Measurements from ENCODE around the gene ARTN. TPM values are rescaled to one million over a fixed set of nuclear protein-coding genes. Genes with fewer than 3 reads are reported as not detected.

ARTN gene
- total RNA-seq, 1 experiment from 2014 or later, result 0.25 TPM

DNA sequence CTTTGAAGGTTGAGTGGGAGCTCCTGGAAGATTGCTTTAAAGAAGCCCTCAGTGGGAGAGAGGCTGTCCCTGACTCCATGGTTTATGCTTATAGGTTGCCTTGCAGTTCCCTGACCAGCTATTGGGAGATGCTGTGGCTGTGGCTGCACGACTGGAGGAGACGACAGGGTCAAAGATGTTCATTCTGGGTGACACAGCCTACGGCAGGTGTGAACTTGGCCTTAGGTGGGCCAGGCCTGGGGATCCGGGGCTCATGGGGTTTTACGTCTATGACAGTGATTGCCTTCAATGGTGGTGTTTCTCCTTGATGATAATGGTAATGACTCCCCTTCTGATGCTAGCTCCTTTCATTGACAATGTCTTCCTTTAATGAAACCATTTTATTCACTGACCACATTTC lies 36.9 kb downstream of the ARTN start:
- DNase-seq (ENCODE audit: low spot score), result no peak

DNA sequence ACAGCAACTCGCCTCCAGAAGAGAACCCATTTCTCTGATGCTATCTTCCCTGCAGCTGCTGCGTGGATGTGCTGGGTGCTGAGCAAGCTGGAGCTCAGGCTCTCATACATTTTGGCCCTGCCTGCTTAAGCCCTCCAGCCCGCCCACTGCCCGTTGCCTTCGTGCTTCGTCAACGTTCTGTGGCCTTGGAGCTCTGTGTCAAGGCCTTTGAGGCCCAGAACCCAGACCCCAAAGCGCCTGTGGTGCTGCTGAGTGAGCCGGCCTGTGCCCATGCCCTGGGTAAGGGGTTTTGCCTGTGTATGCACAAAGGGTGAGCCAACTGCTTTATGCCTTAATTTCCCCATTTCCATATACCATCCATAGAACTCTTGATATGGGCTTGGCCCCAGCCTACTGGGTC lies 37.3 kb downstream of the ARTN start:
- DNase-seq (ENCODE audit: low spot score), result no peak

DNA sequence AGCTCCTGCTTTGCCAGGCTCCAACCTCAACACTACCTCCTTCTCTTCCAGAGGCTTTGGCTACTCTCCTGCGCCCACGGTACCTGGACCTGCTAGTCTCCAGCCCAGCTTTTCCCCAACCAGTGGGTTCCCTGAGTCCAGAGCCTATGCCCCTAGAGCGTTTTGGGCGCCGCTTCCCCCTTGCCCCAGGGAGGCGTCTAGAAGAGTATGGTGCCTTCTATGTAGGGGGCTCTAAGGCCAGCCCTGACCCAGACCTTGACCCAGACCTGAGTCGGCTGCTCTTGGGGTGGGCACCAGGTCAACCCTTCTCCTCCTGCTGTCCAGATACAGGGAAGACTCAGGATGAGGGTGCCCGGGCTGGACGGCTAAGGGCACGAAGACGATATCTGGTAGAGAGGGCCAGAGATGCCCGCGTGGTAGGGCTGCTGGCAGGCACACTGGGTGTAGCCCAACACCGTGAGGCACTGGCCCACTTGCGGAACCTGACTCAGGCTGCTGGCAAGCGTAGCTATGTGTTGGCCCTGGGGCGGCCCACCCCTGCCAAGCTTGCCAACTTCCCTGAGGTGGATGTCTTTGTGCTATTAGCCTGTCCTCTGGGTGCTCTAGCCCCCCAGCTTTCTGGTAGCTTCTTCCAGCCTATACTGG lies 37.9 kb downstream of the ARTN start:
- DNase-seq (ENCODE audit: low spot score), result no peak

DNA sequence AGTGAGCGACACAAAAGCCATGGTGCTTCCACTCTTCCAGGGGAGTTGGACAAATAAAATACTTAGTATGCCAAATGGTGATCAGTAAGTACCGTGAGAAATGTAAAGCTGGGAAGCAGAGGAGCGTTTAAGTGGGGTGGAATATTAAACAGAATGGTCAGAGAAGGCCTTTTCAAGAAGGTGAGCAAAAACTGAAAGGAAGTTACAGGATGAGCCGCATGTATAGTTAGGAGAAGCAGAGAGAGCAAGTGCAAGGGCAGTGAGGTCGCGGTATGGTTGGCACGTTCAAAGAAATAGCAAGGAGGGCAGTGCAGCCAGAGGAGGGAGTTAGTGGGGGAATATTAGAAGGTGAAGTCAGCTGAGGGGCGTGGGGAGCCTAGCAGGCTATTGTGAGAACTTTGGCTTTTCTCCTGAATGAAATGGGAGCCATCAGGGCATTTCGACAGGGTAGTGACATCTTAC lies 40.4 kb downstream of the ARTN start:
- no peak for DNase-seq (ENCODE audit: low spot score)

DNA sequence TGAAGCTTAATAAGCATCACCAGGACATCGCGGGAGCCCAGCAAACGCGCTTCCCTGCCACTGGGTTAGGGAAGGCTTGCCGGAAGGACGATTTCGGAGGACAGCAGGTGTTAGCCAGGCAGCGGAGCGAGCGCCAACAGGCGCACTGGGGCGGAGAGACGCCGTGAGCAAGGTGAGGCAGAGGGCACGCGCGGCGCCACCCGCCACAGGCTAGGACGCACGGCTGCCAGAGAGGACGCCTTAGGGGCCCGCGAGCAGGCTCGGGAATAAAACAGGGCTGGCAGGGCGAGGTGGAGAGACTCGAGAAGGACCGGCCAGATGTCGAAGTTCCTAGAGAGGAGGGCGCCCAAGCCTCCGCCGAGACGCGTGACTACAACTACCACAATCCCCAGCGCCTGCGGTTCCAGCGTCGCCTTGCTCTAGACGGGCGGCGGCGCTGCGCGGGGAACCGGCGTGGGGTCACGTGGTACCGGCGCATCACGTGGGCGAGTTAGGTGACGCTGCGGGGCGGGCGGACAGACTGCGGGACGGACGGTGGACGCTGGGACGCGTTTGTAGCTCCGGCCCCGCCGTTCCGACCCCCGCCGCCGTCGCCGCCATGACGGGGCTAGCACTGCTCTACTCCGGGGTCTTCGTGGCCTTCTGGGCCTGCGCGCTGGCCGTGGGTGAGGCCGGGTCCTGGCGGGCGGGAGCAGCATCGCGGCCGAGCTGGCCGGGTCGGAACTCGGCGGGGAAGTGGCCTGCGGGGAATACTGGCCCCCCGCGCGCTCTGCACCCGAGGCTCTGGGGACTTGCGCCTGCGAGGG lies 41.0 kb downstream of the ARTN start, which contains the start of gene ATP6V0B:
Gene ATP6V0B, plus strand, starts transcription at position 518 of the 806 bp plus-strand sequence. Its CDS starts 81 bp downstream, at position 599.
- DNase-seq (ENCODE audit: low spot score), result peak; percentile 95

DNA sequence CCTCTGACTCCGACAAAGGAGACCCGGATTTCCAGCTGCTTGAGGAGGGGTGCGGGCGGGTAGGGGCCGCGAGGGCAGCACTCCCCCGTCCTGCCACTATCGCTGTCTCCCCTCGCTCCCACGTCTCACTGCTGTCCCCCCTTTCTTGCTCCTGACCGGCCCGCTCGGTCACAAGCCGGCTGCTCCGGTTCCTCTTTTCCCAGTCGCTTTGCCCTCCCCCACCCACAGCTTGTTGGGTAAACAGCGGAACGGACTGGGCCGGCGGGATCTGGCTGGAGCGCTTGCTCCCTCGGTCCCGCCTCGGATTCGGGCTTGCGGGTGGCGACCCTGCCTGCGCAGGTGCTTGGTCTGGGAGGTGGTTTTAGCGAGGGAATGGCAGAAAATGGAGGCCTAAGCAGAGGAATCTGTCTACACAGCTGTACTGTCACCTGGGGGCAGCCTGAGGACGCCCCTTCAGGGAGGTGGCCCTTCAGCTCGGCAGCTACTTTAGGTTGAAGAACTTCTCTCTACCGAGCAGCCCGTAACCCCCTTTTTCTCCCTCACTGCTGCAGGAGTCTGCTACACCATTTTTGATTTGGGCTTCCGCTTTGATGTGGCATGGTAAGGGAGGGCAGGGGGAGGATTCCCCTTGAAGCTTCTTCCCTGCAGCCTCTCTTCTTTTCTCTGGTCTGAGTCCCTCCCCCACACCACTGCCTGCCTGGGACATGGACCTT lies 41.8 kb downstream of the ARTN start:
- DNase-seq (ENCODE audit: low spot score), result no peak

DNA sequence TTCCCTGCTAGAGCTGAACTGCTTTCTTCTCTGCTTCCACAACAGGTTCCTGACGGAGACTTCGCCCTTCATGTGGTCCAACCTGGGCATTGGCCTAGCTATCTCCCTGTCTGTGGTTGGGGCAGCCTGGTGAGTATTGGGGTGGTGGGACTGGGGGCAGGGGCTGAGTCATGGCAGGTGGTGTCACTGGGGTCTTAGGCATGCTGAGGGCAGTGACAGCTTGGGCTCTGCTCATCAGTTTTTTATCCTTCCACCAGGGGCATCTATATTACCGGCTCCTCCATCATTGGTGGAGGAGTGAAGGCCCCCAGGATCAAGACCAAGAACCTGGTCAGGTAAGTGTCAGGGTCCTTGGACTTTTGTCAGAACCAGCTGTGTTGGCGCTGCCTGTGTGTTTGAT lies 42.4 kb downstream of the ARTN start:
- no peak for DNase-seq (ENCODE audit: low spot score)

DNA sequence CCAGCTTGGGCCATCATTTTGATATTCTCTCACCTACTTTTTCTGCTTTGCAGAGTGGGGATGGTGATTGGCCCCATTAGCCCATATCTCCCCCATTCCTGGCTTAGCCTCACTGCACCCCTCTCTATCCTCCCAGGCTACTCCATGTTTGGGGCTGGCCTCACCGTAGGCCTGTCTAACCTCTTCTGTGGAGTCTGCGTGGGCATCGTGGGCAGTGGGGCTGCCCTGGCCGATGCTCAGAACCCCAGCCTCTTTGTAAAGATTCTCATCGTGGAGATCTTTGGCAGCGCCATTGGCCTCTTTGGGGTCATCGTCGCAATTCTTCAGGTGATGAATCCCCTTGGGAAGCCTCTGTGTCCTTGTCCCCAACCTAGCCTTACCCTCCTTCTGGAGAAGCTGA lies 43.3 kb downstream of the ARTN start:
- DNase-seq (ENCODE audit: low spot score), result no peak

DNA sequence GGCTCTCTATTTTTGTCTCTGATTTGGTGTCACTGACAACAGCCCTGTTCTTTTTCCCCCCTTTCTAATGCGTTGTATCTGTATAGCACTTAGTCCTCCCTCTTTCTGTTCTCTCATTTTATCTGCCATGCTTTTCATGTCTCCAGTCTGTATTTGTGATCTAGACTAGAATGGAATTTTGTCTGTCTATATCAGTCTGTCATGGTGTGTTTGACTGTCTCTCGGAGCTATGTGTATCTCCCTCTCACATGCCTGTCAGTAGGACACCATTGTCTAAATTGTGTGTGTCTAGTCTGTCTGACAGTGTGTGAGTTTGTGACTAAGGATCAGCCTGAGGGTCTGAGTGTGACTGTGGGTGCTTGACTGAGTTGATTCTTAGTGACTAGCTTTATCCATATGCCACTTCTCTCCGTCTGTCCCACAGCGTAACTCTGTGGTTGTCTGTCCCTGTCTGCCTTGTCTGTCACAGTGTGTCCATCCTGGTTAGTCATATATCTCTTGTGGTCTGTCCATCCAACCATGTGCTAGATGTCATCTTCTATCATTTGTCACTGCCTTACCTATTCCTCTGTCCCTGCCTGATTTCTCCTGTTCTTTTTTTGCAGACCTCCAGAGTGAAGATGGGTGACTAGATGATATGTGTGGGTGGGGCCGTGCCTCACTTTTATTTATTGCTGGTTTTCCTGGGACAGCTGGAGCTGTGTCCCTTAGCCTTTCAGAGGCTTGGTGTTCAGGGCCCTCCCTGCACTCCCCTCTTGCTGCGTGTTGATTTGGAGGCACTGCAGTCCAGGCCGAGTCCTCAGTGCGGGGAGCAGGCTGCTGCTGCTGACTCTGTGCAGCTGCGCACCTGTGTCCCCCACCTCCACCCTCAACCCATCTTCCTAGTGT lies 44.0 kb downstream of the ARTN start:
- no peak for DNase-seq (ENCODE audit: low spot score)

DNA sequence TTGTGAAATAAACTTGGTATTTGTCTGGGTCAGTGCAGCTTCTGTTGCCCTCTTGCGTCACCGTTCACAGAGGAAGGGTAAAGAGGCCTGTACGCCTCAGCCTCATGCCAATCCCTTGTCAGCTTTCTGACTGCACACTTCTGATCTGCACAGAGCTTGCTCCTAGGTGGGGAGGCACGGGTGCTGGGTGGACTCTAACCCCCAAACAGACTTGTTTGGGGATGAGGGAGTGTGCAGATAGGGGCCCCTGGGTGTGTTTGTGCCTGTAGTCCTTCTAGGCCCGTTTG lies 44.6 kb downstream of the ARTN start:
- no peak for DNase-seq (ENCODE audit: low spot score)

DNA sequence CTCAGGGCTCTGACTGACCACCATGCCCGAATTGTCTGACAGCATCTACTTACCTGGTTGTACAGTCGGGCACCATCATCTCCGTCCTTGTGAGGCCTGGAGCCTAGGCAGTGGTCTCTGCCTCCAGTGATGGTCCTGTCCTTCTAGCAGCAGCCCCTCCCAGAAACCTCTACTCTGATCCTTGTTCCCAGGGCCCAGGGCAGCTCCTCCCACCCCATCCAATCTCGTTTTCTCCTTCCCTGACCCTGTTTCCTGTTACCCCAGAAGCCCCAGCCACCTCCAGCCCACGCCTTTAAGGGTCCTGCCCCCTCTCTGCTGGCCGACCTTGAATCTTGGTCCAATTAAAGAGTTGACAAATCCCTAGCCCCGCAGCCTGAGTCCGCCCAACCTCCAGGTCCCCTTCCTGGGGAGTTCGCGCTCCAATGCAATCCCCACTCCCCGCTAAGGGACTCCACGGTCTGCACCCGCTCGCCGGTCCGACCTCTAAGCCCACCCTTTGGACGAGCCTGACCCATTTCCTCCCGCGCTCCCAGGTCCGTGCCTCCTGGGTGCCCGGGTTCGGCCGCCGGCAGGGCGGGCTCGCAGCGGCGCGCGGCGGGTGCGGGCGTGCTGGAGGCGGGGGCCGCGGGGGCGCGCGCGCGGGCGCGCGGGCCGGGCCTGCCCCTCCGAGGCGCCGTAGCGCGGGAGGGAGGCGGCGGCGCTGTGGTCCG lies 45.1 kb downstream of the ARTN start, which contains the start of gene B4GALT2:
Gene B4GALT2, plus strand, starts transcription at position 660 of the 710 bp plus-strand sequence. CDS start 1,951 bp downstream, outside the sequence.
- peak; percentile 25 for DNase-seq (ENCODE audit: low spot score)

DNA sequence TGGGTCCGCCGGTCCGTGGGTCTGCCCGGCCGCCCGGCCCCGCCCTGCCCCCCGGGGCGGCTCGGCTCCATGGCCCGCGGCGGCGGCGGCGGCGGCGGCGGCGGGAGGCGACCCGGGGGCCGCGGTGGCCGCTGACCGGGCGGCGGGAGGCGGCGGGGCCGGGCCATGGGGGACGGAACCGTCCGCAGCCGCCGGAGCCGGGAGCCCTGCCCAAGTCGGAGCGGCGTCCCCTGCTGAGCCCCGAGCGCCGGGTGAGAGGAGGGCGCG lies 45.6 kb downstream of the ARTN start:
- no peak for DNase-seq (ENCODE audit: low spot score)

DNA sequence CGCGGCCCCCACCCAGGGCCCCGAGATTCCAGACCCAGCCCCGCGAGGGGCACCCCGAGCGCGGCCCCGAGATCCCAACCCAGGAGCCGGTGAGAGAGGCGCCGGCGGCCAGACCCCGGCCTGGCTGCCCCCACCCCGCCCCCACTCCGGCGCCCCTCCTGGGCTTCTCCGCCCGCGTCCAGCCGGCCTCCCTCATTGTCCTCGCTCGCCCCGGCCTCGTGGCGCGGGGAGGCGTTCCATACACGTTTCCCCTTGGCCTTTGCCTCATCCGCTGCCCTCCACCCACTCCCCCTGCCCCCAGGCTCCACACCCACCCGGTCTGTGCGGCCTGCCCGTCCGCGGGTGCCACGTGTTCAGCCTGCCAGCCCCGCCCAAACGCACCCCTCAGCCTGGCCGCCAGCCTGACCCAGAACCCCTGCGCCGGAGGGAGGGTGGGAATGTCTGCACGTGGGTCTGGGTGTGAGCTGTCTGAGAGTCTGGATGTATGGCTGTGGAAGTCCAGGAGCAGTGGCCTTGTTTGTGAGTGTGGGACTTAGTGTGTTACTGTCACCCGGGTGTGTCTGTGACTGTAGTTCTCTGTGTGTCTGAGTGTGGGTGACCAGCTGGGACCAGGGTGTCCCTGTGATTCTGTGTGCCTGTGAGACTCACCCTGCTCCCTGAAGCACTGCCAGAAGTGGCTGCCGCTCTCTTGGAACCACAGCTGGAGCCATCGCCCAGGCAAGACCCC lies 46.1 kb downstream of the ARTN start:
- peak; percentile 61 for DNase-seq (ENCODE audit: low spot score)

DNA sequence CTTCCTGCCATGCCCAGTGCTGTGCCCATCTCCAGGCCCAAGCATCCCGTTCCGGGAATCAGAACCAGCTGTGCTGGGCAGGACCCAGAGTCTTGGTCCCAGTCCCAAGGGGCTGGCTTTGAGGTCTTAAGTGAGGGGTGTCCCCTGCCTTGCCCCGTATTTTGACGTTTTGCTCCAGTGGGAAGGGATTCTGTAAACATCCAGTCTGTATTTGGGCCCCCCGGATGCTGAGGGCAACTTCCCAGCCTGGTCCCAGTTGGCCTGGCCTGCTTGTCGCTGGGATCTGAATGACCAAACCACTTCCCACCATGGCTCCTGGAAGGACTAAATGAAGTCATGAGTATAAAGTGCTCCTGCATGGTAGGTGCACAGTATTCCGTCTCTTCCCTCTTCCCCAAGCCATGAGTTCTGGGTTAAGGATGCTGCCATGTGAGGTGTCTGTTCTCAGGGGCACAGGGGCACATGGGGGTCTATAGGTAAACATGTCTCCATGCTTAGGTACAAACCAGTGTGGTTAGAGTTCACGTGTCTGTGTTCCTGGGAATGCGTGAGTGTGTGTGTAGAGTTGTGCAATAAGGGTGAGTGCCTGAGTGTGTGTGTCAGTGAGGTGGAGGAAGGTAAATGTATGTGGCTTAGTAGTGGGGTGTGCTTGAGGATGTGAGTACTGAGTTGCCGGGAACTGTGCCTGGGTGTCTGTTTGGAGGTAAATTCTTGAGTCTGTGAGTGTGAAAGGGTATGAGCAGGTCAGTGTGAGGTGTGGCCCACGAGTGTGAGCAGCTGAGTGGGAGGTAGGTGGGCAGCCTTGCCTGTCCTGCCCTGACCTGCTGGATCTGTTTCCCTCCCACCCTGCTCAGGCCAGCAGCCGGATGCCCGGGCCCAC lies 46.9 kb downstream of the ARTN start:
- no peak for DNase-seq (ENCODE audit: low spot score)

DNA sequence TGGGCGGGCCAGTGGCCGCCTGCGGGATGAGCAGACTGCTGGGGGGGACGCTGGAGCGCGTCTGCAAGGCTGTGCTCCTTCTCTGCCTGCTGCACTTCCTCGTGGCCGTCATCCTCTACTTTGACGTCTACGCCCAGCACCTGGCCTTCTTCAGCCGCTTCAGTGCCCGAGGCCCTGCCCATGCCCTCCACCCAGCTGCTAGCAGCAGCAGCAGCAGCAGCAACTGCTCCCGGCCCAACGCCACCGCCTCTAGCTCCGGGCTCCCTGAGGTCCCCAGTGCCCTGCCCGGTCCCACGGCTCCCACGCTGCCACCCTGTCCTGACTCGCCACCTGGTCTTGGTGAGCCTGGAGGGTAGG lies 47.5 kb downstream of the ARTN start:
- DNase-seq (ENCODE audit: low spot score), result no peak

DNA sequence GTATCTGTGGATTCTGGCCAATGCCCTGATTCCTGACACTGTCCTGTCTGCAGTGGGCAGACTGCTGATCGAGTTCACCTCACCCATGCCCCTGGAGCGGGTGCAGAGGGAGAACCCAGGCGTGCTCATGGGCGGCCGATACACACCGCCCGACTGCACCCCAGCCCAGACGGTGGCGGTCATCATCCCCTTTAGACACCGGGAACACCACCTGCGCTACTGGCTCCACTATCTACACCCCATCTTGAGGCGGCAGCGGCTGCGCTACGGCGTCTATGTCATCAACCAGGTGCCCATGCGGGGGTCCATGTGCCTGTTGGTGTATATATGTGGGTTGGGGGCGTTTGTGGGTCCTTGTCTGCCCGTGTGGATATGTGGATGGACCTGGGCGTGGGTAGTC lies 48.0 kb downstream of the ARTN start:
- DNase-seq (ENCODE audit: low spot score), result no peak

DNA sequence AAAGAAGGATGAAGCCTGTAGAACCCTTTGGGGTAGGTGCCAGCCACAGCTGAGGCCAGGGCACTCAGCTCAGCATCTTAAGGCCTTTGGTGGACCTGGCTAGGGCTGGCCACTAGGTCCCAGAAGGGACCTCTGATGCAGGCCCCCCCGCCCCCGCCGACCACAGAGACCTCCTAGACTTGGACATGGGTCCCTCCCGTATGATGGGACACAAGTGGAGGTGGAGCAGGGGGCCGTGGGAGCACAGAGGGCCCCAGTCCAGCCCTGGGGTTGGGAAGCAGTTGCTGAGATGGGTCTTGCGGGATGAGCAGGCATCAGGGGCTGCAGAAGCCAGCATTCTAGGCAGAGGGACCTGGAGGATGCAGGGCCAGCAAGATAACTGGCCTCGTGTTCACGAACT lies 48.6 kb downstream of the ARTN start:
- DNase-seq (ENCODE audit: low spot score), result no peak

DNA sequence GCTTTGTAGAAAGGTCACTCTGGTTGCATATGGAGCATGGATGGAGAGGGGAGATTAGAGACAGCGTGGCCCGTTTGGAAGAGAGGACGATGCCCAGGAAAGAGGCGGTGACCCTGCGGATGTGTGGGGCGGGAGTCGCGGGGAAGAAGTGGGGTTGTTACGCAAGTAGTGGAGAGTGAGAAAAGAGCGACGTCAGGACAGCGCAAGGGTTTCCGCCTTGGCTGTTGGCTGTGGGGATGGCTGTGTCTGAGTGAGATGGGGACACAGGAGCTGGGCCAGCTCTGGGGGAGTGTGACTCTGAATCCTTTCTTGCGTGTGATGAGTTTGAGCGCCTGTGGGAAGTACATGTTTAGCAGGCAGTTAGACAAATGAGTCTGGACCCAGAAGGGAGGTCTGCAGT lies 49.2 kb downstream of the ARTN start:
- DNase-seq (ENCODE audit: low spot score), result no peak

DNA sequence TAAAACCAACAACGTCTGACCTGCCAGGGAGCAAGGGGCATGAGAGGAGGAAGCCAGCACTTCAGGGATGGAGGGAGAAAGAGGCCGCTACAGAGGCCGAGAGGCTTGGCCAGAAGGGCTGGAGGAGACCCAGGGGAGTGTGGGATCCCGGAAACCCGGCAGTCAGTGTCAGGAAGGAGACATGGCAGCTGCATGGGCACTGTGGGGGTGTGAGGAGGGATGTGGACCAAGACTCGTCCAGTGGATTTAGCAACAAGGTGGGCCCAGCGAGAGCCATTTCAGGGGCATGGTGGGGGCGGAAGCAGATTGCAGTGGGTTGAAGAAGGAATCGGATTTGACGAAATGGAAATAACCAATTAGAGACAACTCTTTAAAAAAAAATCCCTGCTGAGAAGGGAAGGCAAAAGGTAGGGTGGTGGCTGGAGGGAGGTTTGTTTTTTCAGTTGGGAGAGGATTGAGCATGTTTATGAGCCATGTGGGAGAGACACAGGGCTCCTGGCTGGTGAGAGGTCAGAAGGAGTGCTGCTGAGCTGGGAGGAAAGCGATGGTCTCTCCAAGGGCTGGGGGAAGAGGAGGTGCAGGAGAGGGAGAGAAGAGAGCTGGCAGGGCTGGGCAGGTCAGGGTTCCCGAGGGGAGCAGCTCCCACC lies 49.8 kb downstream of the ARTN start:
- no peak for DNase-seq (ENCODE audit: low spot score)

Measured in H4 (cell line).